Measurements from ENCODE around the gene CLCN4. TPM values are rescaled to one million over a fixed set of nuclear protein-coding genes. Genes with fewer than 3 reads are reported as not detected.

The CLCN4 gene
- total and polyA plus RNA-seq, 10 donors = 0.63 to 10.9 (median 5.0) TPM

- DNase-seq = no peak
Measured at GRCh38 chrX:10244915-10245622, 88.3 kb downstream of the CLCN4 start.

GRCh38 chrX:10245886-10246285, 89.1 kb downstream of the CLCN4 start:
- H3K27ac ChIP-seq = no peak overlapping the region
- DNase-seq = no peak
- intact Hi-C loops (cut with DNase I; ENCODE audit: low total_unique reads) = no loop called here
- H3K27me3 ChIP-seq (replicated peaks in 1 of 7) = no peaks in the 10 kb centered on the region
- no peaks in the 10 kb centered on the region for H3K4me1 ChIP-seq
- no peak overlapping the region for H3K4me3 ChIP-seq
- H3K36me3 ChIP-seq = no peaks in the 10 kb centered on the region
- no peak for TF ChIP-seq CTCF (IDR thresholded peaks at IDR 0.05 in 8 of 11, conservative IDR thresholded peaks at IDR 0.05 in 3 of 11)
- no peak for TF ChIP-seq POLR2A (IDR thresholded peaks at IDR 0.05)
- no peak for TF ChIP-seq POLR2AphosphoS5 (IDR thresholded peaks at IDR 0.05)
- no peaks in the 10 kb centered on the region for H3K9me3 ChIP-seq
- 70 to 87% (median 71%) methylated on average over 4 of the region's 4 CpGs for WGBS, 5 donors

More at GRCh38 chrX:10244915-10245622, 88.3 kb downstream of the CLCN4 start:
- TF ChIP-seq POLR2AphosphoS5 (IDR thresholded peaks at IDR 0.05) (no peak), POLR2A (IDR thresholded peaks at IDR 0.05) (no peak), CTCF (IDR thresholded peaks at IDR 0.05 in 8 of 11, conservative IDR thresholded peaks at IDR 0.05 in 3 of 11) (no peak)
- Histone ChIP-seq H3K9me3 (no peaks in the 10 kb centered on the region), H3K36me3 (no peaks in the 10 kb centered on the region), H3K4me1 (no peaks in the 10 kb centered on the region), H3K27me3 (replicated peaks in 1 of 7) (no peaks in the 10 kb centered on the region), H3K27ac (no peak overlapping the region), H3K4me3 (no peak overlapping the region)
- WGBS, 5 donors = 55 to 80% (median 71%) methylated on average over 9 of the region's 9 CpGs
- intact Hi-C loops (cut with DNase I; ENCODE audit: low total_unique reads) = no loop called here

DNA sequence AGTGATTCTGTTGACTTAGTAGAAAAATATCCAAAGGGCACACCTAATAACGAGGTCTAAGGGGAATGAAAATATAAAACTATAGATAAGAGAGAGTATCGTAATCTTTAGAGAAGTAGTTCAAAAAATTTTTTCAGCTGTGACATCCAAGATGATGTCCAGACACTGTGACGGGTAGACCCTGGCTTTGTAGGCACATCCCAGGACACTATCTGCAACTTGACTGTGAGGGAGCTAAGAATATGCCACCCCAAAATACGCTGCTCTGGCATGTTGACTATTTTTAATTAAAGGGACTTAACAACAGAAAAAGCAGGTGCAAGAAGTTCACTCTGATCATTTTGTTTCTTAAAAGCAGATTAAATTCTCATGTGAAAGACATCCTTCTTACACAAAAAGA, 89.5 kb downstream of the CLCN4 start:
- Histone ChIP-seq H3K27ac (no peak overlapping the region), H3K27me3 (replicated peaks in 1 of 7) (no peaks in the 10 kb centered on the region), H3K36me3 (no peaks in the 10 kb centered on the region), H3K4me1 (no peaks in the 10 kb centered on the region), H3K4me3 (no peak overlapping the region), H3K9me3 (no peaks in the 10 kb centered on the region)
- WGBS, 5 donors = 72 to 96% (median 84%) methylated on average over 4 of the region's 4 CpGs
- TF ChIP-seq CTCF (IDR thresholded peaks at IDR 0.05 in 8 of 11, conservative IDR thresholded peaks at IDR 0.05 in 3 of 11) = no peak
- no peak for TF ChIP-seq POLR2A (IDR thresholded peaks at IDR 0.05)
- TF ChIP-seq POLR2AphosphoS5 (IDR thresholded peaks at IDR 0.05) = no peak
- intact Hi-C loops (cut with DNase I; ENCODE audit: low total_unique reads) = no loop called here
- no peak for DNase-seq

- intact Hi-C loops (cut with DNase I; ENCODE audit: low total_unique reads) = no loop called here
- H3K9me3 ChIP-seq = no peaks in the 10 kb centered on the region
- 69 to 95% (median 93%) methylated on average over 2 of the region's 2 CpGs for WGBS, 5 donors
- no peaks in the 10 kb centered on the region for H3K27me3 ChIP-seq (replicated peaks in 1 of 7)
- TF ChIP-seq POLR2AphosphoS5 (IDR thresholded peaks at IDR 0.05) (no peak), CTCF (IDR thresholded peaks at IDR 0.05 in 8 of 11, conservative IDR thresholded peaks at IDR 0.05 in 3 of 11) (no peak), POLR2A (IDR thresholded peaks at IDR 0.05) (no peak)
- H3K4me3 ChIP-seq = no peak overlapping the region
- no peak overlapping the region for H3K27ac ChIP-seq
- no peaks in the 10 kb centered on the region for H3K4me1 ChIP-seq
- no peaks in the 10 kb centered on the region for H3K36me3 ChIP-seq
- no peak for DNase-seq
Measured at GRCh38 chrX:10246846-10247245, 90.1 kb downstream of the CLCN4 start.
